ENCODE results near the gene STON2. TPM values are rescaled to one million over a fixed set of nuclear protein-coding genes. Genes with fewer than 3 reads are reported as not detected.

Gene STON2
- total RNA-seq, 1 experiment from 2014 or later = 0.36 TPM

GRCh38 chr14:81319946-81320345, 80.2 kb downstream of the STON2 start:
- ATAC-seq (no peak), DNase-seq (ENCODE audit: low read depth, low spot score) (no peak)
- H3K27ac ChIP-seq (ENCODE audit: low read length) = no peak overlapping the region
- in situ Hi-C loops (cut with HindIII; ENCODE audit: low pct_unique_long_range_greater_than_20kb, low sequenced_read_pairs) = no loop called here
- peaks cover 3% of the 10 kb centered on the region for H3K27me3 ChIP-seq (ENCODE audit: control insufficient read depth, insufficient read depth, low read length)
- POLR2A ChIA-PET = no interaction called here
- no peaks in the 10 kb centered on the region for H3K36me3 ChIP-seq (ENCODE audit: control insufficient read depth, insufficient read depth, low read length)
- no peaks in the 10 kb centered on the region for H3K9me3 ChIP-seq (ENCODE audit: control insufficient read depth, insufficient read depth, low read depth, low read length)
- H3K4me1 ChIP-seq (ENCODE audit: control insufficient read depth, insufficient read depth, low read length) = no peaks in the 10 kb centered on the region
- intact Hi-C loops (cut with micrococcal nuclease; ENCODE audit: unreplicated experiment) = no loop called here
- H3K4me3 ChIP-seq (ENCODE audit: low read depth in 2 of 2, low read length in 2 of 2) = no peak overlapping the region
- TF ChIP-seq REST (IDR thresholded peaks at IDR 0.05; ENCODE audit: insufficient read depth in 1 of 2, low read depth in 2 of 2, low read length in 1 of 2) (no peak), POLR2AphosphoS5 (IDR thresholded peaks at IDR 0.05; ENCODE audit: low read depth, low read length) (no peak), TCF7L2 (IDR thresholded peaks at IDR 0.05; ENCODE audit: low read depth, low read length) (no peak), CTCF (IDR thresholded peaks at IDR 0.05) (no peak), SIN3A (IDR thresholded peaks at IDR 0.05; ENCODE audit: borderline replicate concordance, insufficient read depth, low read depth, low read length) (no peak)
- no TSS peak for BruUV-seq (replicated peaks)
- CTCF ChIA-PET = no interaction called here

GRCh38 chr14:81319314-81319713, 80.8 kb downstream of the STON2 start:
- no peaks in the 10 kb centered on the region for H3K36me3 ChIP-seq (ENCODE audit: control insufficient read depth, insufficient read depth, low read length)
- CTCF ChIA-PET = no interaction called here
- no peaks in the 10 kb centered on the region for H3K9me3 ChIP-seq (ENCODE audit: control insufficient read depth, insufficient read depth, low read depth, low read length)
- no peaks in the 10 kb centered on the region for H3K4me1 ChIP-seq (ENCODE audit: control insufficient read depth, insufficient read depth, low read length)
- TF ChIP-seq SIN3A (IDR thresholded peaks at IDR 0.05; ENCODE audit: borderline replicate concordance, insufficient read depth, low read depth, low read length) (no peak), POLR2AphosphoS5 (IDR thresholded peaks at IDR 0.05; ENCODE audit: low read depth, low read length) (no peak), TCF7L2 (IDR thresholded peaks at IDR 0.05; ENCODE audit: low read depth, low read length) (no peak), CTCF (IDR thresholded peaks at IDR 0.05) (no peak), REST (IDR thresholded peaks at IDR 0.05; ENCODE audit: insufficient read depth in 1 of 2, low read depth in 2 of 2, low read length in 1 of 2) (no peak)
- ATAC-seq (no peak), DNase-seq (ENCODE audit: low read depth, low spot score) (no peak)
- POLR2A ChIA-PET = no interaction called here
- no TSS peak for BruUV-seq (replicated peaks)
- in situ Hi-C loops (cut with HindIII; ENCODE audit: low pct_unique_long_range_greater_than_20kb, low sequenced_read_pairs) (no loop called here), intact Hi-C loops (cut with micrococcal nuclease; ENCODE audit: unreplicated experiment) (no loop called here)
- no peak overlapping the region for H3K27ac ChIP-seq (ENCODE audit: low read length)
- no peak overlapping the region for H3K4me3 ChIP-seq (ENCODE audit: low read depth in 2 of 2, low read length in 2 of 2)
- H3K27me3 ChIP-seq (ENCODE audit: control insufficient read depth, insufficient read depth, low read length) = peaks cover 3% of the 10 kb centered on the region
